GM19397 (cell line): ENCODE data around the gene IGF2BP3.
"Not testable (repeated sequence)": the region's sequence is repeated elsewhere in the genome, so short reads cannot be mapped to it uniquely, and the experiment has no call there.

Experiments used
- ATAC-seq: cut with Tn5 transposase; IDR thresholded peaks from one replicate; pipeline ENCODE4 v1.9.1; 2021; ENCODE audit warnings: mild to moderate bottlenecking, moderate library complexity; ENCODE audit not compliant: unreplicated experiment

The IGF2BP3 gene

DNA sequence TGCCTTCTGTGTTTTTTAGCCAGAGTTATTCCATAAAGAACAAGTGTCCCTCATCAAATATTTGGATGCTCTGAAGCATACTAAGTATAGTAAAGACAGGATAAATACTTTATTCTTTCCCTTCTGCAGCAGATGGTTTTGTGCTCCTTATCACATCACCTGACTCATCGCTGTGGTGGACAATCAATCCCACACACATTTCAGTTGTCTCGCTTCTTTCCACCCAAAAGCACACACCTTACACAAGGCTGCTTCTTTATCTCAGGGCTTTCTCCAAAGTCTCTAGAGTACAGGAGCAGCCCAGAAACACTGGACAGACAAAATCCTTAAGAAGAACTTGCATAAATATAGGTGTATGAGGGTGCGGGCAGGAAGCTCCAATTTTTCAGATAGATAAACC lies 43.4 kb downstream of the IGF2BP3 start:
- no peak for ATAC-seq

DNA sequence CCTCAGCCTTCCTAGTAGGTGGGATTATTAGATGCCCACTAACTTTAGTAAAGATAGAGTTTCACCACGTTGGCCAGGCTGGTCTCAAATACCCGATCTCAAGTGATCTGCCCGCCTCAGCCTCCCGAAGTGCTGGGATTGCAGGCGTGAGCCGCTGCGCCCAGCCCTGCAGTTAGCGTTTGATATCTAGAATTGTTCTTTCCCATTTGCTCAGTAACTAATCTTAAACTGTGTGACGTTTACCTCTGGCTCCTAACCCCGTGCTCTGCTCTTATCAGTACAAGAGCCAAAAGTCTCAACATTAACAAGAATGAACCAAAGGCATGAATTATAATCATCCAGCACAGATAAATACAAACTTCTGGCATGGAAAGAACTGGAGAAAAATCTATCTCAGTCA lies 47.4 kb downstream of the IGF2BP3 start:
- no peak for ATAC-seq

- ATAC-seq, result no peak
Measured at GRCh38 chr7:23422384-23422783, 47.9 kb downstream of the IGF2BP3 start.

DNA sequence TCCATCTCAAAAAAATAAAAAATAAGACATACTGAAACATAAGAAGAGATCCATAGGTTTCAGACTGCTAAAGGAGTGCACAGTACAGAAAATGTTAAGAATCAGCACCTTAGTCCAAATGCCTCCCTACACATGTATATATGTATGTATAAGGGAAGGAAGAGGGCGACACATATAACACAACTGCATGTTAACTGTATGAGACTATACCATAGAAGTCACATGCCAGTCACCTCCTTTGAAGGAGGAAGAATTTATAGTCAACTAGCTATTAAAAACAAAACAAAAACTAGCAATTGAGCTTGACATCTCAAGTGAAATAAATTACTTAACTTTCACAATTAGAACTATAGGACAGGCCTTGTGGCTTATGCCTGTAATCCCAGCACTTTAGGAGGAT lies 50.4 kb downstream of the IGF2BP3 start:
- ATAC-seq, result no peak

GRCh38 chr7:23419160-23419559 lies 51.1 kb downstream of the IGF2BP3 start:
- ATAC-seq, result no peak

- no peak for ATAC-seq
Measured at GRCh38 chr7:23418046-23418445, 52.2 kb downstream of the IGF2BP3 start.

GRCh38 chr7:23415198-23415597 lies 55.1 kb downstream of the IGF2BP3 start:
- no peak for ATAC-seq

DNA sequence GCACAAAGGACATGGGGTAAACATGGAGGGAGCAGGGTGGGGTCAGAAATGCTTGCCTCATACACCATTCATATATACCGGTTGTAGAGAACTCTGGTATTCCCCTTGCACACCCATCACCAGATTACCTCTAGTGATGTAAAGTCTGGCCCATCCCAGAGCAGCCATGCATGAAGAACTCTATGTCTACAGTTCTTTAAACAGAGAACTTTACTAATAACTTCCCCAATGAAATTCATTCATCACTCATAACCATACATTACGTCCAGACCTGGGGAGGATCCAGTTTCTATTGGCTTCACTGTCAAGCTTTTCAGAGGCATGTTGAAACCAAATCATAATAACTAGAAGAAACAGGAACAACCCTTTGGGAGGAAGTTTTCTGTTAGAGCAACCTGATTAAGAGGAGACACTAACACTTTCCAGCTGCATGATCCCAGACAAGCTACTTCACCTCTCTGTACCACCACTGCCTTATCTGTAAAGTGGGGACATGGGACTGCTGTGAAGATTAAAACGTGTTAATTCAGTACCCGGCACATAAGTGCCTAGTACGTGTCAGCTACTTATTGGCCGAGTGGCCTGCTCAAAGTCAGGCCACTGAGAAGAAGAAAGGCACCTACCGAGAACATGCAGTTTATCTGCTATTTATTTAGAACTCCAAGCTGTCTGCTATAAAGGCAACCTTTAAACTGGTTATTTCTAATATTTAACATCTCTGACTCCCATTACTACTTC lies 59.7 kb downstream of the IGF2BP3 start:
- ATAC-seq, result peak; percentile 86

GRCh38 chr7:23406564-23406963 lies 63.7 kb downstream of the IGF2BP3 start:
- ATAC-seq, result not testable (repeated sequence)

DNA sequence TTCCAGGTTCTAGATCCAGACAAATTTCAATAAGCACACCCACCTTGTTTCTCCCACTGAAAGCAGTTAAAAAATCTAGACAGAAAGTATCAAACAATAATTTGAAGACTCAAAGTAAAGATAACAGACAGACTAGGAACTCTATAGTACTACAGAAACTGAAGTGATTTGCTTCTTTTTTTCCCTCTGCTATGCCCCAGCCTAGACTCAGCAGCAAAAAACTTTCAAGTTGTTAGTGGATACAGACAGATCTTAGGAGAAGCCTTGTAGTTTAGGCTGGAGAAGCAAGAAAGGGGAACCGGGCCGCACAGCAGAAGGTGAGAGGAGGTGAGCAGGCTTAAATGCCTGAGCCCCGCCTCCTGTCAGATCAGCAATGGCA lies 65.1 kb downstream of the IGF2BP3 start:
- no peak for ATAC-seq

- ATAC-seq, result no peak
Measured at GRCh38 chr7:23404546-23405239, 65.6 kb downstream of the IGF2BP3 start.

DNA sequence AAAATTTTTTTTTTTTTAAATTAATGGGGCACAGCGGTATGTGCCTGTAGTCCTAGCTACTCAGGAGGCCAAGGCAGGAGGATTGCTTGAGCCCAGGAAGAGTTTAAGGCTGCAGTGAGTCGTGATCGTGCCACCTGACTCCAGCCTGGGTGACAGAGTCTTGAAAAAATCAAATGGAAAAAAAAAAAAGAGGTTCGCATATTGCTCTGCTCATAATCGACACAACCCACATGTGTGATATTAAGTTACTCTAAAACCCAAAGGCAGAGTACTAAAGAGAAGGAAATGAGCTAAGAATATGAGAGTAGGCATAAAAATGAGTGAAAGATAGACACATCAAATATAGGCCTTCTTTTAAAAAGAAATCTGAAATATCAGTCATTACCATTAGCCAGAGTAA lies 66.3 kb downstream of the IGF2BP3 start:
- no peak for ATAC-seq

DNA sequence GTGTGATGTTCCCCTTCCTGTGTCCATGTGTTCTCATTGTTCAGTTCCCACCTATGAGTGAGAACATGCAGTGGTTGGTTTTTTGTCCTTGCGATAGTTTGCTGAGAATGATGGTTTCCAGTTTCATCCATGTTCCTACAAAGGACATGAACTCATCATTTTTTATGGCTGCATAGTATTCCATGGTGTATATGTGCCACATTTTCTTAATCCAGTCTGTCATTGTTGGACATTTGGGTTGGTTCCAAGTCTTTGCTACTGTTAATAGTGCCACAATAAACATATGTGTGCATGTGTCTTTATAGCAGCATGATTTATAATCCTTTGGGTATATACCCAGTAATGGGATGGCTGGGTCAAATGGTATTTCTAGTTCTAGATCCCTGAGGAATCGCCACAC lies 72.2 kb downstream of the IGF2BP3 start:
- ATAC-seq, result not testable (repeated sequence)

DNA sequence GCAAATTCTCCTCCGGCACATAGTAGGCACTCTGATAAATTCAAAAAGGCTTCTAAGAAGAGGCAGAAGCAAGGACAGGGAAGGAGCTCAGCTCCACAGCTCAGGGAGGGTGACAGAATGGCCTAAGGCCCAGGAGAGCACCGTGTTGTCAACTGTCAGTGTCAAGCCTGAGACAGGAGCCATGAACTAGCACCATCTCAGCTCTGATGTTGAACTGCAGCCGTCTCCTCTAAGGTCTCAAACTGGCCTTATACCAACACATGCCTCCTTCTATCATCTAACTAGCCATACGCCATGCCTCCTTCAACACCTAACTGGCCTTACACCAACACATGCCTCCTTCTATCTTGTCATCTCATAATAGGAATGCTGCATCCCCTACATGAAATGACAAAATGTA lies 73.0 kb downstream of the IGF2BP3 start:
- ATAC-seq, result no peak

GRCh38 chr7:23396222-23397015 lies 73.9 kb downstream of the IGF2BP3 start:
- no peak for ATAC-seq

DNA sequence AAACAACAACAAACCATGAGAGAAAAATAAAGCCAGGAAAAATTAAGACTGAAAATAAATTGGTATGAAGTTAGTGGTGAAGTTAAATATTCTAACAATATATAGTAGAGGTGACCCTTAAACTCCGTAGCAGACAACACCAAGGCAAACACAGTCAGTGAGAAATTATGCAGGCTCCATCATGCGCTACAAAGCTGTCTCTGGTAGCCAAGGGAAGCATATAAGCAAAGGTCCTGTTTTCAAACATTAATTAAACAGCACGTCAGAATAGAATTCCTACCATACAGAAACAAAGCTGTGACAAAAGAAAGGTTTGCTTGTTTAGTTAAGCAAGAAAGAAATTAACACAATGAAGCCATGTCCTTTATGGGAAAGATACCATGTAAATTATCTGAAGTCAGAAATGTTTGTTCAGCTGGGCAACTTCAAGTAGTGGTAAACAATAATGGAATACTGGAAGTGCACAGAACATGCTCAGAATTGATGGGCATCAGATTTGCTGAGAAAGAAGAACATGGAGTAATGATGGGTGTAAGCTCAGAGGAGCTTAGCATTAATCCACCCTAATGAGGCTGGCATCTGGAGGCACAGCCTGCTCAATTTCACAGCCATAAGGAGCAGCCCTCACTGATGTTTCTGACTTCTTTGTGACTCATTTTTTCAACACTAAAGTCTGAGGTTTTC lies 75.7 kb downstream of the IGF2BP3 start:
- no peak for ATAC-seq

- no peak for ATAC-seq
Measured at GRCh38 chr7:23393636-23394035, 76.7 kb downstream of the IGF2BP3 start.

DNA sequence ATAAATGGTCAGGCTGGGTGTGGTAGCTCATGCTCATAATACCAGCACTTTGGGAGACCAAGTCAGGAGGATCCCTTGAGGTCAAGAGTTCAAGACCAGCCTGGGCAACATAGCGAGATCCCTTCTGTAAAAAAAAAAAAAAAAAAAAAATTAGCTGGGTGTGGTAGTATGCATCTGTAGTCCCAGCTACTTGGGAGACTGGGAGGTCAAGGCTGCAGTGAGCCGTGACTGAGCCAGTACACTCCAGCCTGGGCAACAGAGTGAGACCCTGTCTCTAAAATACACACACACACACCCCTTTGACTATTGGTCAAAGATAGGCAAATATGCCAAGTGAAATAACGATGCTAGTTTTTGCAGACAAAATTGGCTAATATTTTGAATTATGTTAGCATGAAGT lies 80.6 kb downstream of the IGF2BP3 start:
- ATAC-seq, result no peak

GRCh38 chr7:23387583-23387982 lies 82.7 kb downstream of the IGF2BP3 start:
- ATAC-seq, result no peak

DNA sequence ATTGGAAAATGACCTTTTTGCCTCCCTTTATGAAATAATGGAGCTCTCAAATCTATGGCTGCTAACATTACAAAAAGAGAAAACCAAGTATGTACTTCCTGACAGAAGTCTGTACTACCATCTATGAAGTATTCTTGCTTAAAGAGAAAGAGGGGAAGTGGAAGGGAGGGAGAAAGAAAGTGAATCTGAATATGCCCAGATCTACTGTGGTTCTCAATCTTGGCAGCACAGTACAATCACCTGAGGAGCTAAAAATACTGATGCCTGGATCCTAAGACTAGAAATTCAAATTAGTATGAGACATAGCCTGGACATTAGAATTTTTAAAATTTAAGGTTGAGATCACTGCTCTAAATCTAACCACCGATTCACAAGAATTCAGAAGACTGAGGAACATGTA lies 85.2 kb downstream of the IGF2BP3 start:
- no peak for ATAC-seq

DNA sequence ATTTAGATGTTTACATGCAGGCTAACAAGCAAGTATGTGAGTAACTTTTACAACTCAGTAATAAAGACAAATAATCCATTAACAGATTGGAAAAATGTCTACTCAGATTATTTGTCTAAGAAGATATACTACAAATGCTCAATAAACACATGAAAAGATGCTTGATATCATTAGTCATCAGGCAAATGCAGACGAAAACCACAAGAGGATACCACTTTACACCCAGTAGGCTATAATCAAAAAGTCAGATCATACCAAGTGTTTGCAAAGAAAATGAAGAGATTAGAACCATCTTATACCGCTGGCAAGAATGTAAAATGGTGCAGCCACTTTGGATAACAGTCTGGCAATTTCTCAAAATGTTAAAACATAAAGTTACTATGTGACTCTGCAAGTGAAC lies 87.1 kb downstream of the IGF2BP3 start:
- ATAC-seq, result no peak
